ENCODE measurements around the gene SCCPDH. TPM values are rescaled to one million over a fixed set of nuclear protein-coding genes. Genes with fewer than 3 reads are reported as not detected.
"Not testable (repeated sequence)": the region's sequence is repeated elsewhere in the genome, so short reads cannot be mapped to it uniquely, and the experiment has no call there.

The SCCPDH gene
- total RNA-seq, 4 donors from 2014 or later = 4.8 to 28.5 (median 17.4) TPM

- Histone ChIP-seq H3K9me3 (peaks cover 0 to under 1% of the 10 kb centered on the region in 2 donors), H3K27me3 (no peaks in the 10 kb centered on the region), H3K4me3 (no peak overlapping the region), H3K27ac (no peak overlapping the region), H3K4me1 (no peaks in the 10 kb centered on the region), H3K36me3 (peaks cover 0 to 26% (median 4%) of the 10 kb centered on the region in 4 donors)
- in situ Hi-C loops (cut with MboI; ENCODE audit: low pct_ligation_motif_present in 1 of 4, low pct_unique_long_range_greater_than_20kb in 1 of 4, low sequenced_read_pairs in 3 of 4) (no loop called here), intact Hi-C loops (cut with DNase I; ENCODE audit: low total_unique reads) (no loop called here)
- no peak for DNase-seq
- TF ChIP-seq POLR2AphosphoS5 (IDR thresholded peaks at IDR 0.05) (no peak), CTCF (IDR thresholded peaks at IDR 0.05) (no peak), EP300 (IDR thresholded peaks at IDR 0.05; ENCODE audit: low read depth) (no peak), POLR2A (IDR thresholded peaks at IDR 0.05) (no peak)
Observed at GRCh38 chr1:246733704-246734103, 9.5 kb downstream of the SCCPDH start.

GRCh38 chr1:246734866-246735265 lies 10.7 kb downstream of the SCCPDH start:
- WGBS, 2 donors (ENCODE audit: low coverage in 1 of 2) = 89 to 92% methylated on average over 2 of the region's 2 CpGs

GRCh38 chr1:246735735-246736134 lies 11.5 kb downstream of the SCCPDH start:
- H3K27me3 ChIP-seq = no peaks in the 10 kb centered on the region
- TF ChIP-seq EP300 (IDR thresholded peaks at IDR 0.05; ENCODE audit: low read depth) (no peak), POLR2A (IDR thresholded peaks at IDR 0.05) (no peak), POLR2AphosphoS5 (IDR thresholded peaks at IDR 0.05) (no peak), CTCF (IDR thresholded peaks at IDR 0.05) (no peak)
- H3K9me3 ChIP-seq = no peaks in the 10 kb centered on the region
- no peaks in the 10 kb centered on the region for H3K4me1 ChIP-seq
- 47 to 61% methylated on average over 5 of the region's 5 CpGs for WGBS, 2 donors (ENCODE audit: low coverage in 1 of 2)
- H3K36me3 ChIP-seq = peaks cover 0 to 18% (median 6%) of the 10 kb centered on the region in 4 donors
- H3K27ac ChIP-seq = no peak overlapping the region
- no peak overlapping the region for H3K4me3 ChIP-seq
- intact Hi-C loops (cut with DNase I; ENCODE audit: low total_unique reads) (loop anchor here (5.0 kb wide), 1 partner anchor 1533 kb away; no protein-coding TSS in a partner anchor), in situ Hi-C loops (cut with MboI; ENCODE audit: low pct_ligation_motif_present in 1 of 4, low pct_unique_long_range_greater_than_20kb in 1 of 4, low sequenced_read_pairs in 3 of 4) (no loop called here)
- DNase-seq = no peak

More at GRCh38 chr1:246734866-246735265, 10.7 kb downstream of the SCCPDH start:
- Histone ChIP-seq H3K27me3 (no peaks in the 10 kb centered on the region), H3K27ac (no peak overlapping the region), H3K4me3 (no peak overlapping the region), H3K9me3 (no peaks in the 10 kb centered on the region), H3K36me3 (peaks cover 0 to 15% (median 3%) of the 10 kb centered on the region in 4 donors), H3K4me1 (no peaks in the 10 kb centered on the region)
- DNase-seq = no peak
- intact Hi-C loops (cut with DNase I; ENCODE audit: low total_unique reads) = loop anchor here (5.0 kb wide), 1 partner anchor 1533 kb away; no protein-coding TSS in a partner anchor
- TF ChIP-seq POLR2A (IDR thresholded peaks at IDR 0.05) (no peak), CTCF (IDR thresholded peaks at IDR 0.05) (no peak), POLR2AphosphoS5 (IDR thresholded peaks at IDR 0.05) (no peak), EP300 (IDR thresholded peaks at IDR 0.05; ENCODE audit: low read depth) (no peak)
- in situ Hi-C loops (cut with MboI; ENCODE audit: low pct_ligation_motif_present in 1 of 4, low pct_unique_long_range_greater_than_20kb in 1 of 4, low sequenced_read_pairs in 3 of 4) = no loop called here

GRCh38 chr1:246742396-246742795 lies 18.2 kb downstream of the SCCPDH start:
- DNase-seq = no peak
- Histone ChIP-seq H3K36me3 (peaks cover 0 to 19% (median 7%) of the 10 kb centered on the region in 4 donors), H3K4me1 (no peaks in the 10 kb centered on the region), H3K4me3 (no peak overlapping the region), H3K27ac (no peak overlapping the region), H3K27me3 (no peaks in the 10 kb centered on the region), H3K9me3 (no peaks in the 10 kb centered on the region)
- TF ChIP-seq POLR2AphosphoS5 (IDR thresholded peaks at IDR 0.05) = no peak
- TF ChIP-seq EP300 (IDR thresholded peaks at IDR 0.05; ENCODE audit: low read depth) = no peak
- no peak for TF ChIP-seq CTCF (IDR thresholded peaks at IDR 0.05)
- no peak for TF ChIP-seq POLR2A (IDR thresholded peaks at IDR 0.05)
- intact Hi-C loops (cut with DNase I; ENCODE audit: low total_unique reads) (no loop called here), in situ Hi-C loops (cut with MboI; ENCODE audit: low pct_ligation_motif_present in 1 of 4, low pct_unique_long_range_greater_than_20kb in 1 of 4, low sequenced_read_pairs in 3 of 4) (no loop called here)
- WGBS, 2 donors (ENCODE audit: low coverage in 1 of 2) = 91 to 93% methylated on average over 8 of the region's 8 CpGs

- H3K36me3 ChIP-seq; H3K27me3 ChIP-seq; H3K4me1 ChIP-seq; in situ Hi-C loops (cut with MboI; ENCODE audit: low pct_ligation_motif_present in 1 of 4, low pct_unique_long_range_greater_than_20kb in 1 of 4, low sequenced_read_pairs in 3 of 4); DNase-seq; H3K9me3 ChIP-seq; intact Hi-C loops (cut with DNase I; ENCODE audit: low total_unique reads); H3K4me3 ChIP-seq; H3K27ac ChIP-seq: not testable (repeated sequence)
- WGBS, 2 donors (ENCODE audit: low coverage in 1 of 2) = 95% methylated on average over 10 of the region's 10 CpGs; no CpG with 5 or more reads in 1 of the 2 donors
Observed at GRCh38 chr1:246746155-246746554, 21.9 kb downstream of the SCCPDH start.
